ENCODE data around the gene NME7. TPM values are rescaled to one million over a fixed set of nuclear protein-coding genes. Genes with fewer than 3 reads are reported as not detected.

NME7 gene
- total RNA-seq, 2 donors from 2014 or later, result 10.3 to 16.3 TPM

- Histone ChIP-seq H3K36me3 (no peaks in the 10 kb centered on the region), H3K27ac (no peak overlapping the region), H3K4me1 (replicated peaks) (no peaks in the 10 kb centered on the region), H3K9me3 (no peaks in the 10 kb centered on the region), H3K27me3 (replicated peaks; ENCODE audit: insufficient read depth) (no peaks in the 10 kb centered on the region), H3K4me3 (no peak overlapping the region)
- no peak for DNase-seq (ENCODE audit: low spot score)
- TF ChIP-seq POLR2A (IDR thresholded peaks at IDR 0.05) (no peak), CTCF (IDR thresholded peaks at IDR 0.05) (no peak), POLR2AphosphoS5 (IDR thresholded peaks at IDR 0.05) (no peak)
- 90% methylated on average over 3 of the region's 3 CpGs for WGBS
- intact Hi-C loops (cut with DNase I), result no loop called here
Observed at GRCh38 chr1:169202791-169203665, 164.6 kb downstream of the NME7 start.

GRCh38 chr1:169201084-169201619, 166.4 kb downstream of the NME7 start:
- Histone ChIP-seq H3K4me1 (replicated peaks) (no peaks in the 10 kb centered on the region), H3K9me3 (no peaks in the 10 kb centered on the region), H3K4me3 (no peak overlapping the region), H3K27me3 (replicated peaks; ENCODE audit: insufficient read depth) (no peaks in the 10 kb centered on the region), H3K27ac (no peak overlapping the region), H3K36me3 (no peaks in the 10 kb centered on the region)
- no peak for DNase-seq (ENCODE audit: low spot score)
- intact Hi-C loops (cut with DNase I), result no loop called here
- TF ChIP-seq CTCF (IDR thresholded peaks at IDR 0.05) (no peak), POLR2A (IDR thresholded peaks at IDR 0.05) (no peak), POLR2AphosphoS5 (IDR thresholded peaks at IDR 0.05) (no peak)
- 97% methylated on average over 5 of the region's 5 CpGs for WGBS

DNA sequence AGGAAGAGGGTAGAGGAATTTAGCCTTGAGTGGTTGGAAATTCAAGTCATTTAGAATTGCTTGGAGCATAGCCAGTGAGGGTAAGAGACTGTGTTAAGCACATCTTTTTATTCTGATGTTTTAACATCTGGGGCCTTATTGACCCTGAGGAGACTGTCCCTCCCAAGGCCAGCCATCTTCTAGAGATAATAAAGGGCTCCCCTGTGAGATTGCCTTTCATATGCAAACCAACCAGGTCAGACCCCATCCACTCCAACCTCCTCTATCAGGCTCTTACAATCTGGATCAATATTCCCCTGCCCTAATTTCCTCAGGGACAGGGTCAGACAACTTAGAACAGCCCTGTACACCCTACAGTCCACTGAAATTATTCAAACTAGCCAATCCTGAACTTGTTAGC, 167.3 kb downstream of the NME7 start:
- Histone ChIP-seq H3K9me3 (no peaks in the 10 kb centered on the region), H3K36me3 (no peaks in the 10 kb centered on the region), H3K4me1 (replicated peaks) (no peaks in the 10 kb centered on the region), H3K27me3 (replicated peaks; ENCODE audit: insufficient read depth) (no peaks in the 10 kb centered on the region), H3K27ac (no peak overlapping the region), H3K4me3 (no peak overlapping the region)
- intact Hi-C loops (cut with DNase I), result no loop called here
- no peak for DNase-seq (ENCODE audit: low spot score)
- TF ChIP-seq POLR2AphosphoS5 (IDR thresholded peaks at IDR 0.05), result no peak
- TF ChIP-seq POLR2A (IDR thresholded peaks at IDR 0.05), result no peak
- TF ChIP-seq CTCF (IDR thresholded peaks at IDR 0.05), result no peak

DNA sequence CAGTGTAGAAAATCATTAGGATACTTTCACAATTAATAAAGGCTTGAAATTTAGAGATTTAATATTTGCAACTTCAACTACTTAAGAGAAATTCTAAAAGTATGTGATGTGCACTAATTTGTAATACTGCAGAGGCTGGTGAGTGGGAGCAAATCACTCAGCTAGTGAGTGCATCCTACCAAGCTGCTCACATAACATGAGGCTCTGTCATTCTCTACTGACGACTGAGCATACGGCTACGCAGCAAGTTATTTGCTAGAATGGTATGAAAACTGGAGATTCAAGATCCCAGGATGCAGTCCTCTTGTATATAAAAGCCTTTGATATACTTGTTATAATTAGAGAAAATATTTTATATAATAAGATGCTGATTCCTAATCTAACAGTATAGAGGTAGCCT, 171.0 kb downstream of the NME7 start:
- 99% methylated on average over 3 of the region's 3 CpGs for WGBS
- Histone ChIP-seq H3K9me3 (no peaks in the 10 kb centered on the region), H3K4me3 (no peak overlapping the region), H3K4me1 (replicated peaks) (no peaks in the 10 kb centered on the region), H3K27me3 (replicated peaks; ENCODE audit: insufficient read depth) (no peaks in the 10 kb centered on the region), H3K27ac (no peak overlapping the region), H3K36me3 (no peaks in the 10 kb centered on the region)
- intact Hi-C loops (cut with DNase I), result loop anchor here (10.0 kb wide), 1 partner anchor 592 kb away; no protein-coding TSS in a partner anchor
- no peak for DNase-seq (ENCODE audit: low spot score)
- TF ChIP-seq POLR2AphosphoS5 (IDR thresholded peaks at IDR 0.05) (no peak), POLR2A (IDR thresholded peaks at IDR 0.05) (no peak), CTCF (IDR thresholded peaks at IDR 0.05) (no peak)
